NK-92 (cell line): Measurements from ENCODE around the gene GNGT2.

Source experiments
- DNase-seq: peaks from one replicate; lab custom pipeline; 2025; ENCODE audit not compliant: unreplicated experiment; lab: John Stamatoyannopoulos, UW

Gene GNGT2

GRCh38 chr17:49229805-49230600 lies 19.6 kb upstream of the GNGT2 start:
- DNase-seq, result no peak

GRCh38 chr17:49229076-49229804 lies 18.9 kb upstream of the GNGT2 start:
- DNase-seq, result no peak

DNA sequence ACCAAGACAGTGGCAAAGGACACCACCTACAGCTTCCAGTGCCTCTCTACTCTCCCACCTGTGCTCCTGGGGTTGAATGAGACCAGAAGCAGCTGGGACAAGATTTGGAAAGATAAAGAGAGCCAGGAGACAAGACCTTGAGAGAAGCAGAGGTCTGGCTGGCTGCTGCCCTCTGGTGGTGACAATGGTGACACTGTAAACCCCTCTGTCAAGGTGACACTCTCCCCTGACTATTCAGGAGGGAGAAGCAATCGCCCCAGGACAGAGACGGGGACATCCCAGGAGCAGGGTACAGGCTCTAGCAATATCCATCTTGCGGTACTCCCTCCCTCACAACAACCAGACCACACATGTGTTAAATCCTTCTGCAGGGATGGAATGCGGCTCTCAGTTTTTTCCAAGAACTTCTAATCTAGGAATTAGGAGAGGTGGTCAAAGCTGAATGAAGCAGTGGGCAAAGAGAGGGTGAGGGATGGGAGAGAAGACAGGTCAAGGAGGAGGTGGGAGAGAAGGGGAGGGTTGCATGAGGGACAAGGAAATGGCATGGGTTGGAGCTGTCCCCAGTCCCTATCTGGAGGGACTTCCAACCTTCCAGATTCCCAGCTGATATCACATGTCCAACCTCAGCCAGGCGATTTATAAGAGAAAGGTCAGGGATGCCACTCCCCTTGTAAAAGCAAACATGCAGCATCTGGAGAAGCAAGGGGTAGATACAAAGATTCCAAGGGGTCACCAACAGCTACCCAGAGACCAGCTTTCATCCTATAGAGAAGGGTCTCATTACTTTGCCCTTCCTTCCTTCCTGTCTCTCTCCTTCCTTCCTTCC lies 17.3 kb upstream of the GNGT2 start:
- peak; percentile 19 for DNase-seq

- no peak for DNase-seq
Measured at GRCh38 chr17:49226771-49227435, 16.5 kb upstream of the GNGT2 start.

- no peak for DNase-seq
Measured at GRCh38 chr17:49225554-49226236, 15.3 kb upstream of the GNGT2 start.

- DNase-seq, result no peak
Measured at GRCh38 chr17:49224997-49225337, 14.6 kb upstream of the GNGT2 start.

- DNase-seq, result no peak
Measured at GRCh38 chr17:49224198-49224996, 14.0 kb upstream of the GNGT2 start.

GRCh38 chr17:49223517-49224197 lies 13.3 kb upstream of the GNGT2 start:
- no peak for DNase-seq

- DNase-seq, result no peak
Measured at GRCh38 chr17:49223168-49223516, 12.8 kb upstream of the GNGT2 start.

GRCh38 chr17:49219987-49220386 lies 9.6 kb upstream of the GNGT2 start:
- DNase-seq, result no peak

GRCh38 chr17:49218941-49219913 lies 8.9 kb upstream of the GNGT2 start:
- DNase-seq, result no peak

DNA sequence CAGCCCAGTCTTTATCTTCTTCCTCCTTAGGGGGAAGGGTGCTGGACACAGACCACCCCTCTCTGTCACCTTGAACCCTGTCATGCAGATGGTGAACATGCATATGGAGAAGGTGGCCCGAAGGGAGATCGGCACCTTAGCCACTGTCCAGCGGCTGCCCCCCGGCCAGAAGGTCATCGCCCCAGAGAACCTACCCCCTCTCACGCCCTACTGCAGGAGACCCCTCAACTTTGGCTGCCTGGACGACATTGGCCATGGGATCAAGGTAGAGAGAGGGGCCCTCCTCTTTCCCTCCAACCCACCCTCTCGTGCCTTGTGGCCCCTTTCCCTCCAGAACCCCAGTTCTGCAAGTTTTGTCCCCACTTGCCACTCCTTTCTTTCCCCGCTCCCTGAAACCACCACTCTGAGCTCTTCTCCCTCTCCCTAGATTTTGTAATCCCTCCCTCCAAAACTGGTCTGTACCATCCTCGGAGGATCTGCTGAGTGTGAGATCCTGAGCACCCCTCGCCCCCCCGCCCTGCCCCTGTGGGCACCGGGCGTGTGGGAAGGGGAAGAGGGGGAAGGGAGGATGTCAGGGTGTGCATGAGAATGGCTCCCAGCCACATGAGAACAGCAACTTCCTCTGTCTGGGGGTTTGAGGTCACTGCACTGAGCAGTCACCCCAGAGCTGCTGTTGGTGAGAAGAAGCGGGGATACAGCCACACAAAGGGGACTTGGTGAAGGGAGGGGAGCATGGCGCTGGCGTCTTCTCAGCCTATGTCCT lies 7.5 kb upstream of the GNGT2 start:
- DNase-seq, result no peak

- no peak for DNase-seq
Measured at GRCh38 chr17:49216953-49217650, 6.7 kb upstream of the GNGT2 start.

DNA sequence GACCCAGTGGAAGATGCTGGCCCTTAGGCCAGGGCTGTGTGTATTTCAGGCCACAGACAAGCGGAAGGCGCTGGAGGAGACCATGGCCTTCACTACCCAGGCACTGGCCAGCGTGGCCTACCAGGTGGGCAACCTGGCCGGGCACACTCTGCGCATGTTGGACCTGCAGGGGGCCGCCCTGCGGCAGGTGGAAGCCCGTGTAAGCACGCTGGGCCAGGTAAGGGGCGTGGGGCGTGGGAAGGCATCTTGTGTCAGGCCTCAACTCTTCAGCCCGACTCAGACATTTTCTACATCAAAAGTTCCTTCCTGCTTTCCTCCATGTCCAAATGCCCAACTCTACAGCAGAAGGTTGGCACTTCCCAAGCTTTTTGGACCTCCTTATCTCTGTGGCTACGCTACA lies 6.1 kb upstream of the GNGT2 start:
- DNase-seq, result no peak

- DNase-seq, result no peak
Measured at GRCh38 chr17:49214676-49215360, 4.4 kb upstream of the GNGT2 start.

DNA sequence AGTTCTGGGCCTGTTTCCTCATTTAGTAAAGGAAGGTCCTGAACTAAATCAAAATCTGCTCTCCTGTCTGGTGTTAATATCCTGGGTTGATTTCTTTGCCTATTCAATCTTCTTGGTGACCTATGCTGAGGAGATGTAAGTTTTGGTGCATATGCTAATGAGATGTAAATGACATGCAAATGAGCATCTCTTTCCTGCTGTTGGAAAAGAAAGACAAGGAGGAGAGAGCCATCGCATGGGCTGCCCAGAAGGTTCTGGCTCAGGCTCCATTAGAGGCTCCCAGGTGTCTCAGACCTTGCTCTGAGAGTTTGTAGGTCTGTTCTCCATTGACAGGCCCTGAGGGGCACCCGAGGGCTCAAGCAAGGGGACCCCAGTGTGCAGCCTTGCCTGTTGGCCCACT lies 3.5 kb upstream of the GNGT2 start:
- DNase-seq, result no peak
